ENCODE measurements around the gene DPYSL4. TPM values are rescaled to one million over a fixed set of nuclear protein-coding genes. Genes with fewer than 3 reads are reported as not detected.

Gene DPYSL4
- total and polyA plus RNA-seq, 2 experiments from 2014 or later, result 2.1 to 4.1 TPM

DNA sequence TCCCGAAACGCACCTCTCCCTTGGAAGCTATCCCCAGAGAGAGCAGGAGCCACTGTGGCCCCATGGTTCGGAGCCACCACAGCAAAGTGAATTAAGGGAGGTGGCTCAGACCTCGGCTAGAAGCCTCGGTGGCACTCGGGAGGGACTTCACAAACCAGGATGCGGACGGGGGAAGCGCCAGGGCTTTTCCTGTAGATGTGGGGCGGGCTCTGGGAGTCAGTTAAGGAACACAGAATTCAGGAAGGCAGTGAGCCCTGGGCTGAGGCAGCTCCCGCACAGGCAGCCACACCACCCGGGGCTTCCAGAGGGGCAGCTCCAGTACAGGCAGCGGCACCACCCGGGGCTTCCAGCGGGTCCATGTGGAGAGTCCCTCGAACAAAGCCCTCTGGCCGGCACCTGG is 42.7 kb upstream of the DPYSL4 start:
- Histone ChIP-seq H3K36me3 (replicated peaks; ENCODE audit: insufficient read depth, low read depth) (no peaks in the 10 kb centered on the region), H3K9me3 (ENCODE audit: low read depth) (no peaks in the 10 kb centered on the region), H3K4me2 (no peak overlapping the region), H3K27ac (no peak overlapping the region), H4K20me1 (ENCODE audit: insufficient read depth, poor library complexity, severe bottlenecking) (no peaks in the 10 kb centered on the region), H3K9me2 (replicated peaks; ENCODE audit: insufficient read depth) (no peaks in the 10 kb centered on the region), H3K27me3 (no peaks in the 10 kb centered on the region), H3K4me1 (ENCODE audit: insufficient read depth) (no peaks in the 10 kb centered on the region), H2AFZ (no peak overlapping the region), H3K79me2 (no peaks in the 10 kb centered on the region), H3K4me3 (no peak overlapping the region)
- no peak for DNase-seq (ENCODE audit: low spot score)
- no peak for TF ChIP-seq EZH2 (IDR thresholded peaks at IDR 0.05; ENCODE audit: borderline replicate concordance)
- TF ChIP-seq, protein P1, sequence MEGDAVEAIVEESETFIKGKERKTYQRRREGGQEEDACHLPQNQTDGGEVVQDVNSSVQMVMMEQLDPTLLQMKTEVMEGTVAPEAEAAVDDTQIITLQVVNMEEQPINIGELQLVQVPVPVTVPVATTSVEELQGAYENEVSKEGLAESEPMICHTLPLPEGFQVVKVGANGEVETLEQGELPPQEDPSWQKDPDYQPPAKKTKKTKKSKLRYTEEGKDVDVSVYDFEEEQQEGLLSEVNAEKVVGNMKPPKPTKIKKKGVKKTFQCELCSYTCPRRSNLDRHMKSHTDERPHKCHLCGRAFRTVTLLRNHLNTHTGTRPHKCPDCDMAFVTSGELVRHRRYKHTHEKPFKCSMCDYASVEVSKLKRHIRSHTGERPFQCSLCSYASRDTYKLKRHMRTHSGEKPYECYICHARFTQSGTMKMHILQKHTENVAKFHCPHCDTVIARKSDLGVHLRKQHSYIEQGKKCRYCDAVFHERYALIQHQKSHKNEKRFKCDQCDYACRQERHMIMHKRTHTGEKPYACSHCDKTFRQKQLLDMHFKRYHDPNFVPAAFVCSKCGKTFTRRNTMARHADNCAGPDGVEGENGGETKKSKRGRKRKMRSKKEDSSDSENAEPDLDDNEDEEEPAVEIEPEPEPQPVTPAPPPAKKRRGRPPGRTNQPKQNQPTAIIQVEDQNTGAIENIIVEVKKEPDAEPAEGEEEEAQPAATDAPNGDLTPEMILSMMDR (IDR thresholded peaks at IDR 0.05; ENCODE audit: poor library complexity), result no peak
- TF ChIP-seq EZH2phosphoT487 (IDR thresholded peaks at IDR 0.05; ENCODE audit: low read depth, severe bottlenecking, unreplicated experiment), result no peak
- 77% methylated on average over 17 of the region's 17 CpGs for WGBS (ENCODE audit: low lambda C conversion rate, missing lambda C conversion rate)

DNA sequence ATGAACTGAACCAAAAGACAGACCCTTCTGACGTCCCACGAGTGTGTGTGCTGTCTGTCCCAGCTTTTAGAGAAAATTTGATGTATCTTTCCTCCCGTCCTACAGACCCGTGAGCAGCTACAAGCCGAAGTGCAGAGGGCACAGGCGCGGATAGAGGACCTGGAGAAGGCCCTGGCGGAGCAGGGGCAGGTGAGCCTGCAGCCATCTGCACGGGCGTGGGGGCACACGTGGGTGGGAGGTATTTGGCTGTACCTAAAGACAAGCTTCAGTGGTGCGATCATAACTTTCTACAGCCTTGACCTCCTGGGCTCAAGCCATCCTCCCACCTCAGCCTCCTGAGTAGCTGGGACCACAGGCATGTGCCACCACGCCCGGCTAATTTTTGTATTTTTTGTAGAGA is 41.7 kb upstream of the DPYSL4 start:
- H3K36me3 ChIP-seq (replicated peaks; ENCODE audit: insufficient read depth, low read depth), result no peaks in the 10 kb centered on the region
- H3K79me2 ChIP-seq, result no peaks in the 10 kb centered on the region
- H3K27ac ChIP-seq, result no peak overlapping the region
- H3K27me3 ChIP-seq, result no peaks in the 10 kb centered on the region
- no peaks in the 10 kb centered on the region for H3K9me2 ChIP-seq (replicated peaks; ENCODE audit: insufficient read depth)
- no peak for DNase-seq (ENCODE audit: low spot score)
- H3K9me3 ChIP-seq (ENCODE audit: low read depth), result no peaks in the 10 kb centered on the region
- H2AFZ ChIP-seq, result no peak overlapping the region
- H3K4me3 ChIP-seq, result no peak overlapping the region
- no peaks in the 10 kb centered on the region for H4K20me1 ChIP-seq (ENCODE audit: insufficient read depth, poor library complexity, severe bottlenecking)
- no peaks in the 10 kb centered on the region for H3K4me1 ChIP-seq (ENCODE audit: insufficient read depth)
- H3K4me2 ChIP-seq, result no peak overlapping the region
- no peak for TF ChIP-seq EZH2phosphoT487 (IDR thresholded peaks at IDR 0.05; ENCODE audit: low read depth, severe bottlenecking, unreplicated experiment)
- WGBS (ENCODE audit: low lambda C conversion rate, missing lambda C conversion rate), result 90% methylated on average over 14 of the region's 14 CpGs

DNA sequence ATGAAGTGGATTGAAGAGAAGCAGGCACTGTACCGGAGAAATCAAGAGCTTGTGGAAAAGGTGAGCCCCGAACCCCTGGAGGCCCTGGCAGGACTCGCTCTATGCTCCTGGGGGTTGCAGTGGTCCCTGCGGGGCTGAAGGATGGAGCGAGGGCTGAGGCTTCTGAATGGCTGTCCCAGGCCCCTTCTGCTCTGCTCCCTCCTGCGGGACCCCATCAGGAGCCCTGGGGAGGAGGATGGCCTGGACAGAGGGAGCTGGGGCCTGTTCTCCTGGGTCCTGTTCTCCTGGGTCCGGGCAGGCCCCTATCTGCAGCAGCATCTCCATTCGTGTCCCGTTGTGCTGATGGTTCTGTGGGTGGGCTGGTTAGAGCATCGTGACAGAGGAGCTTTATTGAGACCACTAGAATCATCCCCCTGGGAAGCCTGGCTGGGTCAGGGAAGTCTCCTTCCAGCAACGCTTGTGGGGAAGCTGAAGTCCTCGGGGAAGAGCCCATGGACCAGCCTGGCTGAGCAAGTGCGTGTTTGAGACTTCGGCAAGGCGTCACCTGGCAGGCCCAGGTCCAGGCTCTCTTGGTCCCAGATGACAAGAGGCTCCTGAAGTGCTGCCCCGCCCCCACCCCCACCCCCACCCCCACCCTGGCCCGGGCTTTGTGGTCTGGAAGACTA is 41.1 kb upstream of the DPYSL4 start:
- Histone ChIP-seq H3K36me3 (replicated peaks; ENCODE audit: insufficient read depth, low read depth) (no peaks in the 10 kb centered on the region), H3K4me3 (no peak overlapping the region), H3K4me1 (ENCODE audit: insufficient read depth) (no peaks in the 10 kb centered on the region), H3K27me3 (no peaks in the 10 kb centered on the region), H2AFZ (no peak overlapping the region), H4K20me1 (ENCODE audit: insufficient read depth, poor library complexity, severe bottlenecking) (no peaks in the 10 kb centered on the region), H3K4me2 (no peak overlapping the region), H3K9me2 (replicated peaks; ENCODE audit: insufficient read depth) (no peaks in the 10 kb centered on the region), H3K27ac (no peak overlapping the region), H3K79me2 (no peaks in the 10 kb centered on the region), H3K9me3 (ENCODE audit: low read depth) (no peaks in the 10 kb centered on the region)
- 82% methylated on average over 16 of the region's 17 CpGs for WGBS (ENCODE audit: low lambda C conversion rate, missing lambda C conversion rate)
- no peak for DNase-seq (ENCODE audit: low spot score)
- TF ChIP-seq, protein P1 (IDR thresholded peaks at IDR 0.05; ENCODE audit: poor library complexity), result no peak
- TF ChIP-seq EZH2phosphoT487 (IDR thresholded peaks at IDR 0.05; ENCODE audit: low read depth, severe bottlenecking, unreplicated experiment) (no peak), EZH2 (IDR thresholded peaks at IDR 0.05; ENCODE audit: borderline replicate concordance) (no peak)

DNA sequence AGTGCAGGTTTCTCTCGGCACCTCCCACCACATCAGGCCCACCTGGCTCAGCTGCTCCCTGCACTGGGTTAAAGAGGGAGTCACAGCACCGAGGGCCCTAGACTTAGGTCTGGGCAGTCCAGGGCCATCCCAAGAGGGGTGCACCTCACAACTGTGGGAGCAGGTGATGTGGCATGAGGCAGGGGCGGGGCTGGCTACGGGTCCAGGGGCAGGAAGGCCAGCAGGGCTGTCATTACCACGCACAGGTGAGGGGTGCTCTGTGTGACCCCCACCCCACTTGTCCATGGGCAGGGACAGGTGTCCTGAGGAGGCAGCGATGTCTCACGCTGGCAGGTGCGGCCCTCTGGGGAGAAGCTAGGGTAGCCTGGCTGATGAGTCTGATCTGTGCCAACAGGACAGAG is 40.5 kb upstream of the DPYSL4 start:
- H3K79me2 ChIP-seq, result no peaks in the 10 kb centered on the region
- no peak for DNase-seq (ENCODE audit: low spot score)
- TF ChIP-seq EZH2phosphoT487 (IDR thresholded peaks at IDR 0.05; ENCODE audit: low read depth, severe bottlenecking, unreplicated experiment) (no peak), EZH2 (IDR thresholded peaks at IDR 0.05; ENCODE audit: borderline replicate concordance) (no peak)
- TF ChIP-seq, protein P1 (IDR thresholded peaks at IDR 0.05; ENCODE audit: poor library complexity), result no peak
- H3K27me3 ChIP-seq, result no peaks in the 10 kb centered on the region
- no peak overlapping the region for H3K4me2 ChIP-seq
- 92% methylated on average over 8 of the region's 8 CpGs for WGBS (ENCODE audit: low lambda C conversion rate, missing lambda C conversion rate)
- no peaks in the 10 kb centered on the region for H3K4me1 ChIP-seq (ENCODE audit: insufficient read depth)
- no peaks in the 10 kb centered on the region for H3K36me3 ChIP-seq (replicated peaks; ENCODE audit: insufficient read depth, low read depth)
- H2AFZ ChIP-seq, result no peak overlapping the region
- no peak overlapping the region for H3K27ac ChIP-seq
- H3K9me3 ChIP-seq (ENCODE audit: low read depth), result no peaks in the 10 kb centered on the region
- H4K20me1 ChIP-seq (ENCODE audit: insufficient read depth, poor library complexity, severe bottlenecking), result no peaks in the 10 kb centered on the region
- no peak overlapping the region for H3K4me3 ChIP-seq
- no peaks in the 10 kb centered on the region for H3K9me2 ChIP-seq (replicated peaks; ENCODE audit: insufficient read depth)

All from hepatocyte (in vitro differentiated cells).